CD4-positive, alpha-beta T cell treated with Interleukin-1 beta for 1 hour (primary cell): ENCODE results near the gene OR1I1.

Experiments
- DNase-seq, 2 donors: peaks; one replicate each; pipeline ENCODE4 v3.0.0-alpha.2; 2020 to 2022

OR1I1 gene

GRCh38 chr19:15120135-15121026, 38.4 kb downstream of the OR1I1 start:
- DNase-seq, result no peak

DNA sequence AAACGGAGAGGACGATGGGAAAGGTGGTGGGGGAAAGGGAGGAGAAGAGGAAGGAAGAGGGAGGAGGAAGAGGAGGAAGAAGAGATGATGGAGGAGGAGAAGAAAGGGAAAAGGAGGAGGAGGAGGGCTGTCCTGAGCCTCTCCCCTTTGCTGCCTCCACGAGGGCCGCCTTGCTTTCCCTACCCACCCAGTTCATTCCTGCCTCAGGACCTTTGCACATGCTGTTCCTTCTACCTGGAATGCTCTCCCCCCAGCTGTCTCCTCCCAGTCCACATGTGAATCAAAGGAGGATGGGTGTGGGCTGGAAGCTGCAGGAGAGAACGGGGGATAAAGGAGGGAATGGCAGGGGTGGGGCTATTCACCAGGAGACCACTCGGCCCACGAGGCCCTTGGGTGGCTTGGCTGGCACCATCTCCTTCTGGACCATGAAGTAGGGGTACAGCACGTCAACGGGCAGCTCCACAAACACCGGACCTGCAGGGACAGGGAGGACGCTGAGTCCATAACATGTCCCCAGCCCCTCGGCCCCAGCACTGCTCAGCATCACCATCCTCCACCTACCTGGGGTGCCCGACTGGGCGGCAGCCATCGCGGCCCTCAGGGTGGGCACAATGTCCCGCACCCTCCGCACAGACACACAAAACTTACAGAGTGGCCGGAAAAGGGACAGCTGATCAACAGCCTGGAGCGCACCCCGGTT, 40.5 kb downstream of the OR1I1 start:
- DNase-seq, result no peak

- no peak for DNase-seq
Observed at GRCh38 chr19:15123031-15123890, 41.2 kb downstream of the OR1I1 start.

DNA sequence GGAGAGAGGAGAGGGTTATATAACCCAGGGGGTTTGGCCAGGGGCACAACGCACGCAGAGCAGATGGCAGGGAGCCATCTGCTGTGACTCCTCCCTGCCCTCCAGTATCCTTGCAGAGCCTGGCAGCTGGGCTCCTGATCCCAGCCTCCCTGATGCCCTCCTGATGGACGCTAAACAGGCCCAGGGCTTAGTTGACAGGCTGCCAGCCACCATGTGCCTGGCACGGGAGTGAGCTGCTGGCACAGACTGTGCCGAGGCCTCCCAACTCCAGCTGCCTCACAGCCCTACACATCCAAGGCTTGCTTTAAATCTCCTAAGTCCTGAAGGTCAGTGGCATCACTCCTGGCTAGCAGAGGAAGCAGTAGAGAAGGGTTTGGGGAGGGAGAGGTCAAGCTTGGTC, 41.9 kb downstream of the OR1I1 start:
- no peak for DNase-seq

- DNase-seq, result peak in 1 of 2 donors; percentile 8
Observed at GRCh38 chr19:15124572-15125231, 42.7 kb downstream of the OR1I1 start.

- DNase-seq, result peak; percentile 98 to 99
Observed at GRCh38 chr19:15125232-15126067, 43.4 kb downstream of the OR1I1 start.

DNA sequence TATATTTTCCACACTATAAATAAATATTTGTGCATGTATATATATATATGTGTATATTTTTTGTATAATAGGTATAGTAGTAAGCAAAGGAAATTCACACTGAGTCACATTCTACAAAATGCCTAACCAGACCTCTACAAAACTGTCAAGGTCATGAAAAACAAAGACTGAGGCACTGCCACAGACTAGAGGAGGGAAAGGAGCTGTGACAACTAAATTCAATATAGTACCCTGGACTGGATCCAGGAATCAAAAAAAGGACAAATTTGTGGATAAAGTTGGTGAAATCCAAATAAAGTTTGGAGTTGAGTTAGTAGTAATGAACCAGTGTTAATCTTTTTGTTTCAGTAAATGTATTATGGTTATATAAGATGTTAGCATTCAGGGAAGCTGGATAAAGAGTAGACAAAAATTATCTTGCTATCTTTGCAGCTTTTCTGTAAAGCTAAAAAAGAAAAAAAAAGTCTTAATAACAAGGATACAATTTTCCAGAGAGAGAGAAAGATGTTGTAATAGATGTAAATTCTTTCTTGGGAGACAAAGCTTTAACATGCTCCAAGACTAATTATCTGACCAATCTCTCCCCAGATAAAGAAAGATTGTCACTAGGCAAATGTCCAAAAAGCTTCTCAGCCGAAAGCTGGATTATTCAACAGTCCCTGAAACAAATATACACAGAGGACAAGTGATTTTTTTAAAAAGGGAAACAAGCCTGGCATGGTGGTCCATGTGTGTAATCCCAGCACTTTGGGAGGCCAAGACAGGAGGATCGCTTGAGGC, 44.3 kb downstream of the OR1I1 start:
- no peak for DNase-seq

DNA sequence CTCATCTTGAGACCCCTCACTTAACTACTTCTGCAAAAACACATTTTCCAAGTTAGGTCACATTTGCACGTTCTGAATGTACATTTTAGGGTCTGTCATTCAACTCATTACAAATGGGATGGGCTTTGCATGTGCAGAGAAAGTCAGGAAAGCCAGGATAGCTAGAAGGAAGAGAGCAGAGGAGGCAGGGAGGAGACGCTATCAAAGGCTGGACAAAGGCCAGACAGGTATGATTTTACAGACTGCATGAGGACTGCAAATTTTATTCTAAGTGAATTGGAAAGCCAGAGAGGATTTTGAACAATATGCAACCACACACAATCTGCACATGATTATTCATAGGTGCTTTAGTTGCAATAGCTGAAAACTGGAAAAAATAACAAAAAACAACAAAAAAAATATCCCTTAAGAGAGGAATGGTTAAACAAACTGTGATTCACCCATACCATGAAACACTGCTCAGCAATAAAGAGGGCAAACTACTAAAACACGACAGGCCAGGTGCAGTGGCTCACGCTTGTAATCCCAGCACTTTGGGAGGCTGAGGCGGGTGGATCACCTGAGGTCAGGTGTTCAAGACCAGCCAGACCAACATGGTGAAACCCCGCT, 46.3 kb downstream of the OR1I1 start:
- no peak for DNase-seq

DNA sequence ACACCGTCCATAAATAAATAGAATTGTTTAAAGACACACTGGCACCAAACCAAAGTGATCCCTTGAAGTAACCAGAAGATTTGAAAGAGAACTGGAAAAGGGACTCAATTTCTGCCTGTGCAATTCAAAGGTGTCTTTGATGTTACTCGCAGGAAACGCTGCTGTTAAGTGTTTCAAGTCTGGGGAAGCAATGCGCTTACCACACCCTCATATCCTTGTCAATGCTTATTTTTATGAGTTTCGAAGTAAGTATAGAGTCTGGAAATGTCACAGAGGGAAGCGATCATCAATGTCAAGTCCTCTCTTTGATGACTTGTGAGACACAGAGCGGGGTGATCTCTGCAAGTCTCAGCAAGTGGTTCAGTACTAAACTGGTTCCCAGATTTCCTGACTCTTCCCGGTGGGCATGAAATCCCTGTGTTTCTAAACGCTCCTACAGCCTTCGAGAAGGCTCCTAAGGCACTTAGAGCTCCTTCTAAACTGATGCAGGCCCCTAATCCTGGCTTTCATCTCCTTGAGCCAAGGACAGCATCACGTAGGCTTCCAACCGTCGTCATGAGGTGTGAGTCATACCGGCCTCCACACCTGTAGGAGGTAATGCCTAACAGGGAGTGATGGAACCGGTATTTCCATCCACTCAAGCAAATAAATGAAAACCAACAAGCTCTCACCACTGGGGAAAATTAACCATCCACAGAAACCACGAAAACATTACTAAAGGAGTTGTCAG, 48.0 kb downstream of the OR1I1 start:
- DNase-seq, result peak in 1 of 2 donors; percentile 27

GRCh38 chr19:15136234-15136954, 54.4 kb downstream of the OR1I1 start:
- no peak for DNase-seq

- no peak for DNase-seq
Observed at GRCh38 chr19:15137777-15138176, 55.8 kb downstream of the OR1I1 start.

DNA sequence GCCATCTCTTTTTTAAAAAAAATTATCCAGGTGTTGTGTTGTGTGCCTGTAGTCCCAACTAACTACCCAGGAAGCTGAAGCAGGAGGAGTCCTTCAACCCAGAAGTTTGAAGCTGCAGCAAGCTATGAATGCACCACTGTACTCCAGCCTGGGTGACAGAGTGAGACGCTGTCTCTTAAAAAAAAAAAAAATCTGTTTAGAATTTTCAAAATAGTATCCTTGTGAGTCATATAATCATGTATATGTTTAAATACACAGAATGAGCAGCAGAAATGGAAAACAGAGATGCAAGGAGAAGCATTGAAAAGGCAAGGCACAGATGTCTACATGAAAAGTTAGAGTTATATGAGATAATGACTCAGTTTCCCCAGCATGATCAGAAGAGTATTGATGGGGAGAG, 56.4 kb downstream of the OR1I1 start:
- DNase-seq, result no peak

GRCh38 chr19:15141143-15141542, 59.1 kb downstream of the OR1I1 start:
- no peak for DNase-seq

DNA sequence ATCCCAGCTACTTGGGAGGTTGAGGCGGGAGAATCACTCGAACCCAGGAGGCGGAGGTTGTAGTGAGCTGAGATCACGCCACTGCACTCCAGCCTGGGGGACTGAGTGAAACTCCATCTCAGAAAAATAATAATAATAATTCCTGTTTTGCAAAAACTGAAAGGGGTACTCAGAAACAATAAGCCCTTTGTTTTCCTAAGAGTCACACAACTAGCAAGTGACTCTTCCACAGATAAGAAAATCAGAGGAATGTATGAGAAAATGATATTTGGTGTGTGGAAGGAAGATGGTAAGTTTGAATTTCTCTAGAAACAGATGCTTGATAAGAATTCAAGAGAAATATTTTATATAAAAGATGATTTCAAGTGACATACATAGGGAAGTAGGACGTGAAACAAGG, 60.3 kb downstream of the OR1I1 start:
- no peak for DNase-seq
